ENCODE measurements around the gene RPL27A.

The RPL27A gene

GRCh38 chr11:8638300-8638699 lies 44.3 kb upstream of the RPL27A start:
- Histone ChIP-seq H4K20me1 (ENCODE audit: control insufficient read depth, insufficient read depth, low read depth, low read length) (no peaks in the 10 kb centered on the region), H3K79me2 (ENCODE audit: control insufficient read depth, low read length) (no peaks in the 10 kb centered on the region), H3K27me3 (ENCODE audit: control insufficient read depth, low read length) (no peaks in the 10 kb centered on the region), H3F3A (ENCODE audit: control insufficient read depth, insufficient read depth) (no peaks in the 10 kb centered on the region), H3K9me2 (replicated peaks; ENCODE audit: control insufficient read depth, low read length) (no peaks in the 10 kb centered on the region), H3K4me3 (ENCODE audit: low read length) (no peak overlapping the region), H3K9me3 (ENCODE audit: control insufficient read depth, insufficient read depth, low read length) (no peaks in the 10 kb centered on the region), H3K4me2 (ENCODE audit: low read length) (no peak overlapping the region), H3K36me3 (ENCODE audit: control insufficient read depth, low read length) (peaks cover 34% of the 10 kb centered on the region), H3K27ac (ENCODE audit: low read depth, low read length) (no peak overlapping the region), H3K4me1 (ENCODE audit: control insufficient read depth, low read length) (no peaks in the 10 kb centered on the region)
- no peak for TF ChIP-seq CTCF (IDR thresholded peaks at IDR 0.05; ENCODE audit: low read depth, low read length, poor library complexity, severe bottlenecking)
- TF ChIP-seq EZH2phosphoT487 (IDR thresholded peaks at IDR 0.05; ENCODE audit: borderline replicate concordance, low read length): no peak

- H3K4me1 ChIP-seq (ENCODE audit: control insufficient read depth, low read length): no peaks in the 10 kb centered on the region
- TF ChIP-seq CTCF (IDR thresholded peaks at IDR 0.05; ENCODE audit: low read depth, low read length, poor library complexity, severe bottlenecking): no peak
- peaks cover 37% of the 10 kb centered on the region for H3K36me3 ChIP-seq (ENCODE audit: control insufficient read depth, low read length)
- H3K9me3 ChIP-seq (ENCODE audit: control insufficient read depth, insufficient read depth, low read length): no peaks in the 10 kb centered on the region
- no peaks in the 10 kb centered on the region for H3K27me3 ChIP-seq (ENCODE audit: control insufficient read depth, low read length)
- H3K4me3 ChIP-seq (ENCODE audit: low read length): no peak overlapping the region
- H3K9me2 ChIP-seq (replicated peaks; ENCODE audit: control insufficient read depth, low read length): no peaks in the 10 kb centered on the region
- no peak overlapping the region for H3K27ac ChIP-seq (ENCODE audit: low read depth, low read length)
- no peaks in the 10 kb centered on the region for H4K20me1 ChIP-seq (ENCODE audit: control insufficient read depth, insufficient read depth, low read depth, low read length)
- H3K79me2 ChIP-seq (ENCODE audit: control insufficient read depth, low read length): no peaks in the 10 kb centered on the region
- no peaks in the 10 kb centered on the region for H3F3A ChIP-seq (ENCODE audit: control insufficient read depth, insufficient read depth)
- no peak overlapping the region for H3K4me2 ChIP-seq (ENCODE audit: low read length)
Observed at GRCh38 chr11:8639655-8640054, 42.9 kb upstream of the RPL27A start.

- H3K36me3 ChIP-seq (ENCODE audit: control insufficient read depth, low read length): peaks cover 40% of the 10 kb centered on the region
- H3K4me2 ChIP-seq (ENCODE audit: low read length): no peak overlapping the region
Observed at GRCh38 chr11:8640267-8640906, 42.2 kb upstream of the RPL27A start.

More at GRCh38 chr11:8640267-8640906, 42.2 kb upstream of the RPL27A start:
- no peaks in the 10 kb centered on the region for H3K27me3 ChIP-seq (ENCODE audit: control insufficient read depth, low read length)
- no peaks in the 10 kb centered on the region for H3K4me1 ChIP-seq (ENCODE audit: control insufficient read depth, low read length)
- no peaks in the 10 kb centered on the region for H3K9me3 ChIP-seq (ENCODE audit: control insufficient read depth, insufficient read depth, low read length)
- no peaks in the 10 kb centered on the region for H3K79me2 ChIP-seq (ENCODE audit: control insufficient read depth, low read length)
- H3K9me2 ChIP-seq (replicated peaks; ENCODE audit: control insufficient read depth, low read length): no peaks in the 10 kb centered on the region
- TF ChIP-seq EZH2phosphoT487 (IDR thresholded peaks at IDR 0.05; ENCODE audit: borderline replicate concordance, low read length) (no peak), CTCF (IDR thresholded peaks at IDR 0.05; ENCODE audit: low read depth, low read length, poor library complexity, severe bottlenecking) (no peak)
- H3F3A ChIP-seq (ENCODE audit: control insufficient read depth, insufficient read depth): no peaks in the 10 kb centered on the region
- H4K20me1 ChIP-seq (ENCODE audit: control insufficient read depth, insufficient read depth, low read depth, low read length): no peaks in the 10 kb centered on the region
- H3K27ac ChIP-seq (ENCODE audit: low read depth, low read length): no peak overlapping the region
- H3K4me3 ChIP-seq (ENCODE audit: low read length): no peak overlapping the region
